ENCODE data around the gene DSC2.

DSC2 gene

DNA sequence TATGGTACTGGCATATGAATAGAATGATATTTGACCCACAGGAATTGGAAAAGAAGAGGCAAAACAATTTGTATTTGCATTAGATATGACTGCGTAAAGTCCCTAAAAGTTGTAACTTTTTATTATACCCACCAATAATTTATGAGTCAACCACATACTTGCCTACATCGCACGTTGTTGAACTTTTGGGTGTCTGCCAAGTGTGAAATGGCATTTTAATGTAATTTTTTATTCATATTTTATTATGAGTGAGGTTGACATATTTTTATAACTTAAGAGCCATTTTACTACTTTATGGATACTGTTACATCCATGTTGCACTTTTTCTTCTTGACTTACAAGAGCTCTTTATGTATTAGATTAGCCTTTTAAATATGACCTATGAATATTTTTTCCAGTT, 4.6 kb downstream of the DSC2 start:
- no peak for DNase-seq

DNA sequence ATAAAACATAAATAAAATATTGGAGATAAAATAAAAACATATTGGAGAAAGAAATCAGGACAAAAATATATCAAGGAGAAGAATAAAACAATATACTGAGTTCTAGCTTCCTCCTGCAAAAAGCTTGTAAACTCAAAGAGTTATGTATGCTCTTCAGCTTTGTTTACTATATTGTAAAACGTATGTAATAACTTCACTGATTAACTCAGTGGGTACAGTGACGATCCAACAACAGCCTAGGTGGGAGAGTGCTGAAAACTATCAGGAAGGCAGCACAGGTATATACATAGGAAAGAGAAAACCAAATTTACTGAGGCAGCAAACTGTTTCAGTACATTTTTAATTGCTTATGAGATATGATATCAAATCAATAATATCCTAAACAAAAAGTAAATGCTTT, 8.3 kb downstream of the DSC2 start:
- no peak for DNase-seq

DNA sequence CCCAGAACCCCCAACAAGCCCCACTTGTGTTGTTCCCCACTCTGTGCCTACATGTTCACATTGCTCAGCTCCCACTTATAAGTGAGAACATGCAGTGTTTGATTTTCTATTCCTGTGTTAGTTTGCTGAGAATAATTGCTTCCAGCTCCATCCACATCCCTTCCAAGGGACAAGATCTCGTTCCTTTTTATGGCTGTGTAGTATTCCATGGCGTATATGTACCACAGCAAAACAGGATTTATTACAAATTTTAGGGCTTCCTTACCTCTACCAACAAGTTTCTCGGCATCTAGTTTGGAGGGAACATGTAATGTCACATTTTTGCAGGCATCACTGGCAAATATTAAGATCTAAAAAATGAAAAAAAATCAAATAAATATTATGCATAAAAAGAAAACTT, 8.9 kb downstream of the DSC2 start:
- no peak for DNase-seq

DNA sequence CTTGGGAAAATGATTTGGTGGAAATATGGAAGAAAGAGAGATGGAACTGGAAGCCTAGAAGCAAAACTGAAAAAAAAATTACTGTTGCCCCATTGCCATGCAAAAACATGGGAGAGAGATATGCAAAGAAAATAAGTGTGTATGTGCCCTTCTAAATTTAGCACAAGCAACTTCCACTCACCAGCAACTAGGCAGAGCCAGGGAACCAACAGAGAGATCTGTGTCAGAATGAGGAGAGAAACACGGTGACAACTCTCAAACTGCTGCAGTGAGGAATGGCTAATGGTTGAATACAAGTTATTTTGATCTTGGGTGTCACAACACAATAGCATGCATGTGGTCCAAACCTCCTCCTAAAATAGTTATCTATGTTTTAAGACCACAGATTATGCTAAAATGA, 10.9 kb downstream of the DSC2 start:
- no peak for DNase-seq

DNA sequence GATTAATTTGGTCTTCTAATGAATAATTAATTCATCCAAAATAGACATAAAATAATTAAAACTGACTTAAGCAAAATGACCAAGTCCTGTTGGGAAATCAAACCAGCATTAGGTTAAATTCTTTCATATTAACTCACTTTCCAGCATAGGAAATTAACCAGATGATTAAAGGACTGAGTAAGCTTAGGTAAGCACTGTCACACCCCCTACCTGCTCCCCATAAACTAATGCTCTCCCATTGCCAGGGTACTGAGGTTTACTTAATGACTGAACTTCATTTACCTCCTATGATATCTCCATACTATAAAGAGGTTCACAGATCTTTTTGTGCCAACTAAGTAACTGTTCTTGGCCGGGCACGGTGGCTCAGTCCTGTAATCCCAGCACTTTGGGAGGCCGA, 13.7 kb downstream of the DSC2 start:
- DNase-seq = no peak

DNA sequence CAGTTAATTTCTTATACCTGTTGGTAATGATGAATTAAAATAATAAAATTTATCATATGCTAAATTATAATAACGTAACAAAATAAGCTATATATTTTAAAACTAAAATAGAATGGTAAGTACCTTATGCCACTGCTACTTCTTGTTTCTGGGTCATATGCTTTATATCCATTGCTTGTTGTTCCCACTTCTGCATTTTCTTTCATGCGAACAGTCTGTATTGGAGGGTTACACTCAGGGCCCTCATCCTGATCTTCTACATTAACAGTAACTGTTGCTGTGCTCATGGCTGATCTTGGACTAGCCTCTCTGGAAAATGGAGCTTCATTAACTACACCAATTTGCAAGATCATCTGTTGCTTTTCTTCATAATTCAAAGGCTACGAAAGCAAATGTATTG, 22.2 kb downstream of the DSC2 start:
- DNase-seq = no peak

DNA sequence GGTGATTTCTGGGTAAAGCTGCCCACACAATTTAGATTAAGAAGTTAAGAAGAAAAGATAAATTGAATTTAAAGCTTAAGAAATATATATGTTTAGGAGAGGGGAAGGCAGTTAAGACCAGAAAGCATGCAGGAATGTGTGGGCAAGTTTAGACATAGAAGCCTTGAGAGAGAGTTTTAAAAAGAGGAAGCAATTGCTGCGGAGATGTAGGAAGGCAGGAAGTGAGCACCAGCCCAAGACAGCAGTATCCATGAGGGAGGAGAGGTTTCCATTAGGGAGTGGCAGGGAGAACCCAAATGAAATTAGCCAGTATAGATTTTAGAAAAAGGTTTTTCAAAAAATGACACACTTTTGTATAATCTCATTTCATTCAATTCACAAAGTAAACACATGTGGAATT, 24.3 kb downstream of the DSC2 start:
- no peak for DNase-seq

DNA sequence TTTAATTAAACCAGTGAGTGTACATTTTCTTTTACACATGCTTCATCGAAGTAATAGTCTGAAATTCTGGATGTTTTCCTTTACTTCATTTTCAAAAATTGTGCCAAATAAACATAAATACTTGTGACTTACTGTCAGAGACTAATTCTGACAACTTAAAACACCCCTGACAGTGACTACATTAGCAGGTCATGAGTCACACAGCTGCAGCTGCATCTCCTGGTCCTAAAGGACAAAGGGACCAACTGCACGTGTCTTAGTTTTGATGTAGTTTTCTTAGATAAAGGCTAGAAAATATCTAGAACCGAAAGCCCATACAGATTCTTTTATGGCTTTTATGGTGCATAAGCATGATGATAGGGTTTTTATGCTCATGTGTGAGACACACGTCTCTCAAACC, 30.0 kb downstream of the DSC2 start:
- no peak for DNase-seq

DNA sequence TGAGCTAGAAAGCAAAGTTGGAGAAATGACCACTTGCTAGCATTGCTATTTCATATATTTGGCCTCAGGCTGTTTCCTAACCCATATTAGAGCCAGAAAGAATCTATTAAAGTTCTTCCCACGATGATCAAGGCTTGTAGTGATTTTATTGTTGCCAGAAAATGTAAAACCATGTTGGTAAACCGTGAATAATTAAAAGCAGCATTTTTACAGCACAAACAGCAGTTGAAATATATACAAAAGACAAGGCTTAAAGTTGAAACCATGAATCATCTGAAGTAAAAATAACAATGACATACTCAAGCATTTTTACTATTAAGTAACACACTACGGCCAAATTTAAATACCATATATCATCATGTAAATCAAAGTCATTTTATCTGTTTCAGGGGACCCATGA, 32.0 kb downstream of the DSC2 start:
- DNase-seq = no peak

DNA sequence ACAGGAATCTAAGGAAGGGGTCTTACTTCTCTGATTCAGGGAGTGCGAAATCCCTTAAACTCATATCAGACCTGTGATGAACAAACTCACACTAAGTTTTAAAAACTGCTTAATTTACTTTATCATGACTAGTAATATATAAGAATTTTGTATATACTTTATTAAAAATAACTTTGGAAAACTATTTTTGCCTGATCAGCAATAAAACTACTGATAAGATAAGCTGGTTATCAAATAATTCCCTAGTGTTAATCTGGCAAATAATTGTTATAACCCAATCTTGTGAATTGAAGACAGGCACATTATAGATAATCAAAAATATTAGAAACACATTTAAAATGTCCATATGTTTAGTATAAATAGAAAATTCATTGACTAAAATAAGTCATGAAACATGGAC, 36.0 kb downstream of the DSC2 start:
- DNase-seq = no peak

DNA sequence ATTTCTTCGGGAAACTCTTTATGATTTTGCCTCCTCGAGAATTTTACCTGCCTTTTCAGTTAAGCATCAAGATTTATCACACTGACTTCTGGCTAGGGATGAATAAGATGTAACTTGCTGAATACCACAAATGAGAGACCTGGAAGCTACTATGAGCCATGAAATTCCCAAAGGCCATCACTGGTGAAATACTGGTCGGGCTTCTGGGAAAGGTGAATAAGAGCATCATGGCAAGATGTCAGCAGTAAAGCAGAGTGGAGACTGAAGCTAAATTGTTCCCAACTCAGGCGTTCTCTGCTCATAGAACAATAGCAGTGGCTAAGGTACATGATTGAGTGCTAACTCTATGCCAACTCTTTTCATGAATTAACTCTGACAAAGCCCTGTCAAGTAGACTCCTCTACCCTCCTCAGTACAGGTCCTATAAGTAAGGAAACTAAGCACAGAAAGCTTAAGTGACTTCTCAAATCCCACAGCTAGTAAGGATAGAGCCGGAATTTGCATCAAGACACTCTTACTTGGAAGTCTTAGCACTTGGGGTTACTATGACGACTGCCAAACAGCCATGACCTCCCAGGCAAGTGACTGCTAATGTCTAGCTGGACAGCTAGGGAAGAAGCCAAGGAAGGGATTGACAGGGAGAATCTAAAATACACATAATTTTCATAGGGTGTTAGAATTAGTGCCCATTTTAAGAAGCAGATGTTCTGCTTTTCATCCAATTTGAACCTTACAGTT, 37.0 kb downstream of the DSC2 start:
- no peak for DNase-seq

DNA sequence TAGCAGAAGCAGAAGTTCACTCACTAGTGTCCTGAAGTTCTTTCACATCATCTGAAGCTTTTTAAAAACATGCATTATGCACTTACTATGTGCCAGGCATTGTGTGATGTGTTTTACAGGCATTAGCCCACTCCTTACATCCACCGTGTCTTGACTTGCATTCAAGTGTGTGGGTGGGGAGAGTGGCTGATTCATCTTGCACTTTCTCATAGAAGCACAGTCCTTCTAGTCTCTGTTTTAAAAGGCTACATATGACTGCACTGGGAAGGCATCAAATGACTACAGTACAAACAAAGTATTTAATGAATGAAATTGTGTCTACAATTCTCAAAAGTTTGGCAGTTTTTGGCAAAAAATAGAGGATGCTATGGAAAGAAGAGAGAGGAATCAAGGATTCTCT, 38.1 kb downstream of the DSC2 start:
- no peak for DNase-seq

DNA sequence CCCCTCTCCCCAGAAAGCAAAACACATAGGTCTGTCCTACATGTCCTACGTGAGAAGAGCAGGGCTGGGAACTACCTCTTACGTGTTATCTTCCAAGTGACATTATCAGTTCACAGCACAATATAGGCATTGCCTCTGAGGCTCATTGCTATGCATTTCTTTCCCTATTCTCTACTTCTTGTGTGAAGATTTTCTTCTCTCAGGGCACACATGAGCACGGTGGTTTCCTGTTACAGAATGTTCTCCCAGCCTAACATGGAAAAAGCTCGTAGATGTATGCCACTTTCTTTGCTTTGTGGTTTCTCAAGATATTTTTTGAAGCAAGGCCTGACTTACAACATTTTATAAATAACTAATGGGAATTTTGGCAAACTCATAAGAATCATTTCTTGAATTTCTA, 40.3 kb downstream of the DSC2 start:
- DNase-seq = no peak

DNA sequence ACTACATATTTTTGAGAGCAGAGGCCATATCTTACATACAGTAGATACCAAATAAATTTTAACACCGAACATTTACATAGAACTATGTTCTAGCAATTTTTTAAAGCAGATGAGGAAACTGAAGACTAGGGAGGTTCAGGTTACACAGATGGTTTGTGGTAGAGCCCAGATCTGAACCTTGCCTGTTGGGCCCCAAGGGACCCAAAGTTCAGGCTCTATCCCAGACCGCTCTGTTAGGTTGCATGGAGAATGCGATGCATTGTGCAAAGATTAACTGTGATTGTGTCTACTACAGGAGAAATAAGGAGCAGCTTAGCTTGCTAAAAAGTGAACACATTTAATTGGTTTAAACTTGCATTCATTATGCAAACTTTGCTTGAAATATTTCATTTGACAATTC, 43.3 kb downstream of the DSC2 start:
- DNase-seq = no peak

DNA sequence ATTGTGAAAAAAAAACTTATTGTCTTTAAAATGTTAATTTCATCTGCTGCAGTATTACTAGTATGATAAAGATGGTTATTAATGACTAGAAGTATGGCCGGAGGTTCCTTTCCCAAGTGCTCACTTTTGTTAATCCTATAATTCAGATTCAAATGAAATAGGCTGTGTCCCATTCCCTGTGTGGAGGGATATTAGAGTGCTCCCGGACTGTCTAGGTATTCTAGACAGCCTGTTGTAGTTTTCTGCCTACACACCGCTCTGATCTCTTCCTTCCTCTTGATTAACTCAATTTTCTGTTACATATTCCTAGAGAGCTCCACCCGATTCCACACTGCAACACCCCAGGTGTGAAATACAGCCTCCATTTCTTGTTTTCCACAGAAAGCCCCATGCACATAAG, 44.3 kb downstream of the DSC2 start:
- DNase-seq = no peak

DNA sequence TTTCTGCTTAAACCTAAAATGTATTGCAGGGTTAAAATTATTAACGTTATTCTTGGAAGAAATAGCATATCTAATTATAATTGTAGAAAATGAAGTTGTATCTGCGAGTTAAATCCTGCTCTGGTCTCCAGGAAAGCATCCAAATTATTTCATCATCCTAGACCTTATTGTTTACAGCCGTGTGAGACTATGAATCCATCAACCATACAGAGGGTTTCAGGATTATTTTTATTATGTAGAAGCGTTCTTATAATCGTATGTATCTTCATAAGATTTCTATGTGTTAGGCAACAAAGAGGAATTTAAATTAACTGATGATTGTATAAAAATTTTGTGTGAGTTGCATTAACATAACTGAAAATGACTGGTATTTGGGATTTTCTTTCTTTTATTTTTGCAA, 45.2 kb downstream of the DSC2 start:
- DNase-seq = no peak

DNA sequence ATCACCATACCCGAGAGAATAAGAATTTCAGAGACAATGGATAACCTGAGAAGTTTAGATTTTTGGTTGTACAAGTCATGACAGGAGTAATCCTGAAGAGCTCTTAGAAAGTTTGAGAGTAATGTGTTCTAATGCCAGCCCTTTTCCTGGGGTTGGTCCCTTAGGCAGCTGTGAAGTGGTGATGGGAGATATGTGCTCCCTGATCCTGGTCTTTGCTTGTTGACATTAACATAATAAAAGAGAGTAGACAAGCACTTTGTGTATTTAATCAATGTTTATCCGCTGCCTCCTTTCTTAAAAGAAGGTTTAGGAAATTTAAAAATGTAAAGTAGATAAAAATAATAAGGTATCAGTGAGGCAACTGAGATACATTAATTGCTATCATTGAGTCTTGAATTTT, 45.9 kb downstream of the DSC2 start:
- DNase-seq = no peak

DNA sequence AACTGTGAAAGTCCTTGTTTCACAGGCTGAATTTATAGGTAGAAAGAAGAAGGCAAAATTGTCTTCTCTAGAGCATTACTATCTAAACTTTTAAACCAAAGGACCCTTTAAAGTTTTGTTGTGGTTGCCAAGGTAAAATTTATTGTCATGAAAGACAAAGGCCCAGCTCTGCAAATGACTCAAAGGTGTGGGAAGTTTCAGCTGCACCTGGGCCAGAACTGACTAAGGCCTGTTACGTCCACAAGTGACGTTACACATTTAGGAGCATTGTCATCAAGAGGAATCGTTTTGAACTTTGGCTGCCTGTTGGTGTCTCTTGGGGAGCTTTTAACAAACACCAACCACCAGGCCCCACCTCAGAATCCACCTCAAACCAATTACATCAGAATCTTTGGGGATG, 51.6 kb downstream of the DSC2 start:
- DNase-seq = no peak

DNA sequence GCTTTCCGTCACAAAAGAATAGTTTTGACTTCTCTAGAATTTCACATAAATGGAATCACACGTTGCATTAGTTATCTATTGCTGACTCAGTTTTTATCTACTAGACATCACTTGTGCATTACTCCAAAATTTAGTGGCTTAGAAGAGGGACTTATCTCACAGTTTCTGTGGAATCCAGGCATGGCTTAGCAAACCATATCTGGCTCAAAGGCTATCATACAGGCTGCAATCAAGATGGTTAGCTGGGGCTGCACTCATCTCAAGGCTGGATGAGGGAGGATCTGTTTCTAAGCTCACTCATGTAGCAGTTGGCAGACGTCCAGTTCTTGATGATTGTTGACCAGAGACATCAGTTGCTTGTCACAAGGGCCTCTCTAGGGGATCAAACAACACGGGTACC, 53.0 kb downstream of the DSC2 start:
- DNase-seq = no peak

DNA sequence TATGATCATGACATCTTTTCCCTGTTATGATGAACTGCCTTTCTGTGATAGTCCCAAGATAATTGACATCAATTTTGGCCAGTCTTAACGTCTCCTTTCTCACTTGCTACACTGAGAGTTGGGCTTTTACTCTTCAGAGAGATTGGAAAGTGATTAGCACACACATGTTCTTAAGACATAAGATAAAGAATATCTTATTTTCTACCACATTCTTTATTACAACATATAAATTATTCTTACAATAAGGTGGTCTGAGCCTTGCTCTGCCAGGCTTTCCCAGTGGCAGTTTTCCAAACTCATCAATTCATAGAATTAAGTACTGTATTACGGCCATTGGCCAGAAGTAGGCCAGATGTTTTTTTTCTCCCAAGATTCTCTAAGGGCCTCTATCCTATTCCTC, 54.0 kb downstream of the DSC2 start:
- DNase-seq = no peak

DNA sequence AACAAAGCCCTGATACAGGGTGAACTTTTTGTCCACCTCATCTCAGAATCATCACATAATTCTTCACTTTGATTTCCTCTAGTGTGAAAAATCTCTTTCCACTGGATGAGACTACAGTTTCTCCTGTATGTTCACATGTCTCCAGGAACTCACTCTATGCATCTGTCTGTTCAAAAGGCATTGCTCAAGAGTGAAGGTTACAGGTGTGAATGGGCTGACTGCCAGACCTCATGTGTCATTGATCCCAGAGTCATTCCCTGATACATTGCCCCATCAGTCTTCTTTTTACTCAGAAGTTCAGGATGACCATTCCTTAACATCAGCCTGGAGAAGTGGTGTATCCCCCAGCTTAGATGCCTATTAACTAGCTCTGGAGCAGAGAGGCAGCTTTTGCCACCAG, 55.3 kb downstream of the DSC2 start:
- no peak for DNase-seq

DNA sequence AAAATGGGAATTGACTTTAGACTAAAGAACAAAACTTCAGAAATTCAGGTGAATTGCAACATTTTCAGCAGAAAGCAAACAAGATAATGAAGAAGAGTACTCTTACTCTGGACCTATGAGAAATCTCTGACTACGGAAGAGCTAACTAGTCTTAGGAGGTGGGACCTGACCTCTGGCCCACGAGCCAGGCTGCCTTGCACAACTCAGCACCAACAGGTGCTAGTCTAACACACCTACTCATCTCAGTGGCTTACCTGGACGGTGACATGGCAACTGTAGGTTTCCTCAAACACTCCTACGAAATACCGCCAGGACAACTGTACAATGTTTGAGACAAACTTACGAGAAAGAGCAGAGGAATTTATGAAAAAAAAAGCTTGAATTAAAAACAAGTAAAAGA, 56.6 kb downstream of the DSC2 start:
- no peak for DNase-seq

DNA sequence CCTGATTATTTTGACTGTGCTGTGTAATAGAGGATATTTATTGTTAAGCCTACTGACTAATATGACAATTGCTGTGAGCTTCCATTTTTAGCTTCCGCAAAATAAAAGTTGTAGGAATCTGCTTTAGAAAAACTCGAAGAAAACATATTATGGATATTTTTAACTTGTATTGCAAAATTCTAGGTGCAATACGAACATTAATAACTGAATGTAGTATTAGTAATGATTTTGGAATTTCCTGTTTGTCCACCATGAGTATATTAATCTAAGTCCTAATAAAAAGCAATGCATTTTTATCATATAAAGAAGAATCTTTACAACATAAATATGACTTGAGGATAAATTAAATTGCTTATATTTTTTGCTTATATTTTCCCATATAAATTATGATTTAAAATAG, 57.3 kb downstream of the DSC2 start:
- no peak for DNase-seq

DNA sequence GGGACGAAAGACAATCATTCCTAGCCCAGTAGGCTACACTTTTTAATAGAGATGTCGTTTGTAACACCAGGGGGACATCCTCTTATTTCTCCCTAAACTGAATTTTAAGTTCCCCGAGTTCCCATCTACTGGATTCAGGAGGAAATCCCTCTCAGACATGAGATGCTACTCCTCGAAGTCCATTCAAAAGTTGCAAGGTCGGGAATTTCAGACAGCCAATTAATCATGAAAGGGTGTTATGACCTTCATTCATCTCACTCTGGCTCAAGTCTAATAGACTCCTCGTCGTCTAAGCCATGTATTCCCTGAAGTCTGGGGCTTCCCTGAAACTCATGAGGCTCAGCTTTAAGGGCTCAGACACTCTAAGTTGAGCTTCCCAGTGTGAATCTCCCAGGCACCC, 58.5 kb downstream of the DSC2 start:
- DNase-seq = no peak

DNA sequence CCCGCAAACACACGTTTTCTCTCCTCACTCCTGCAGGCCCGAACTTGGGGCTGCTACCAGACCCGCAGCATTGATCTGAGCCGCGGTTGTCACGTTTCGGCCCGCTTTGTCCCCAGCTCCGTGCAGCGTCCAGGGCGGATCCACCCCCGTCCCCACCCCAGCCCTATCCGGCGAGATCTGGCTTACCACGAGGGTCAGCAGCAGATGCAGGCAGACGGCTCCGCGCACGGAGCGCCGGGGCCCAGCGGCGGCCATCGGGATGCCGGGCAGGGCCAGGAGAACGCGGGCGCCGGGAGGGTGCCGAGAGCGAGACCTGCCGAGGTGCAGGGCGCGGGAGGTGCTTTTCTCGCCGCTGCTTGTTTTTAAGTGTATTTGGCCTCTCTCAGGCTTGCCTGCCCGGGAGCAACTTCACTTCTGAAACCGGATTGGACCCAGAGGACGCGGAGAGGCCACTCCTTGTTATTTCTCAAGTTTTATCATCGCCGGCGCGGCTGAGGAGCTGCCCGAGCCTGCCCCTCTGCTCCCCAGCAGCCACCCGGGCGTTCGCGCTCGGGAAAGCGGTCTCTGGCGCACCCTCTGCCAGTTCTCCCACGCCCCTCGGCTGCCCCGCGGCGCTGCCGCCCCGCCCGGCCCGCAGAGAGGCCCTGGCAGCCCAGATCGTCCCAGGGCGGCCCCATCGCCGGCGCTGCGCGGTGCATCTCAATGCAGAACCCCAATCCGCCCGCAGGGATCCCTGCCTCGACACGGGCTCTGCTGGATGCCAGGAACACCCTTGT, 59.6 kb downstream of the DSC2 start, which contains the start of gene DSC3:
DSC3 (minus strand) TSS at position 337 of the 776 bp plus-strand sequence; CDS start at position 255, 82 bp downstream.
- DNase-seq = no peak

All from activated effector memory CD4-positive, alpha-beta T cell treated with Interleukin-2 at 50 U/mL for 16 hours (primary cell).